GM19351 (cell line): ENCODE results near the gene DGCR2.
"Not testable (repeated sequence)": the region's sequence is repeated elsewhere in the genome, so short reads cannot be mapped to it uniquely, and the experiment has no call there.

ENCODE experiments used
- ATAC-seq: cut with Tn5 transposase; IDR thresholded peaks from one replicate; pipeline ENCODE4 v1.9.1; 2021; ENCODE audit warnings: mild to moderate bottlenecking, moderate library complexity; ENCODE audit not compliant: unreplicated experiment

The DGCR2 gene

GRCh38 chr22:18988958-18989357, 133.3 kb downstream of the DGCR2 start:
- no peak for ATAC-seq

- no peak for ATAC-seq
Measured at GRCh38 chr22:18987765-18988164, 134.4 kb downstream of the DGCR2 start.

- ATAC-seq: not testable (repeated sequence)
Measured at GRCh38 chr22:18987114-18987513, 135.1 kb downstream of the DGCR2 start.
